Umbilical cord (tissue), 2 donors: Measurements from ENCODE around the gene SARS2. TPM values are rescaled to one million over a fixed set of nuclear protein-coding genes. Genes with fewer than 3 reads are reported as not detected.

Experiments used
- DNase-seq: peaks from one replicate; pipeline ENCODE4 v3.0.0-alpha.2; 2015; ENCODE audit warnings: low spot score
- total RNA-seq: library from RNA; depleted of rRNA; stranded (reverse); fragments of >200 nt; gene quantifications from one replicate; pipeline ENCODE4 v1.2.3, GENCODE V29; 2014; ENCODE audit warnings: low replicate concordance; ENCODE audit not compliant: insufficient read depth

SARS2 gene
- total RNA-seq, 1 donor from 2014 or later: 11.3 TPM

DNA sequence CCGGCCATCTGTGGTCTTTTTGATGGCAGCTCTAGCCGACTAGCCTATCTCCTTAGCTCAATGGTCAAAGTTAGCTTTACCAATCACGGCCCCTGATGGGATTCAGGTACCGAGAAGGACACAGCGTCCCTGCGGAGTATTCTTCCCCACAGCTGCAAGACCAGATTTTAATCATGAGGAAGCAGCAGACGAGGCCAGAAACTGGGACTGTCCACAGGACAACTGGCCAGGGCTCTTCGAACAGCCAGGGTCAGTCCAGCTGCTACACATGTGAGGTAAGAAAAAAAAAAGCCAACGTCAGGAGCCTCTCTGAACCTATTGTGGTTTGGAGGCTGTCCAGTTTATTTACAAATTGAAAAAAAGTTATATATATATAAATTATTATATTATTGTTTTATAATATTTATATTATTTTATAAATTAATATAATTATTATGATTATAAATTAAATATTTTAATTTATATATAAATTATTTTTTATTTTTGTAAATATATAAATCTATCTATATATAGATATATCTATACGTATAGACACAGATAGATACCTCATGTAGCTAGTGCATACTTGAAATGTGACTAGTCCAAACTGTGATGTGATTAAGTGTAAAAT, 63.3 kb downstream of the SARS2 start:
- no peak for DNase-seq

Other genes starting within 250 kb of the SARS2 start
- gene CAPN12, start 186.3 kb downstream of the SARS2 start, total RNA-seq: not detected
- 4.3 TPM for gene LGALS7, start 157.2 kb downstream of the SARS2 start, total RNA-seq
- 139 TPM for gene LGALS7B, start 141.6 kb downstream of the SARS2 start, total RNA-seq
- not detected for gene LGALS4, start 117.8 kb downstream of the SARS2 start, total RNA-seq
- gene ECH1, start 99.0 kb downstream of the SARS2 start, total RNA-seq: 16.1 TPM
- gene HNRNPL, start 80.8 kb downstream of the SARS2 start, total RNA-seq: 141 TPM
- 4.1 TPM for gene RINL, start 52.5 kb downstream of the SARS2 start, total RNA-seq
- 36.4 TPM for gene SIRT2, start 31.1 kb downstream of the SARS2 start, total RNA-seq
- gene NFKBIB, start 30.8 kb downstream of the SARS2 start, total RNA-seq: 11.8 TPM
- gene CCER2, start 18.6 kb downstream of the SARS2 start, total RNA-seq: not detected
- 29.4 TPM for gene MRPS12, start 181 bp upstream of the SARS2 start, total RNA-seq
- 11.6 TPM for gene FBXO17, start 45.0 kb upstream of the SARS2 start, total RNA-seq
- 12.3 TPM for gene FBXO27, start 101.8 kb upstream of the SARS2 start, total RNA-seq
- gene ACP7, start 153.6 kb upstream of the SARS2 start, total RNA-seq: 0.24 TPM
- 1.2 TPM for gene PAK4, start 195.0 kb upstream of the SARS2 start, total RNA-seq